ENCODE data around the gene ANK2. TPM values are rescaled to one million over a fixed set of nuclear protein-coding genes. Genes with fewer than 3 reads are reported as not detected.

Gene ANK2
- total RNA-seq, 3 donors from 2014 or later = 7.6 to 69.3 (median 21.0) TPM

DNA sequence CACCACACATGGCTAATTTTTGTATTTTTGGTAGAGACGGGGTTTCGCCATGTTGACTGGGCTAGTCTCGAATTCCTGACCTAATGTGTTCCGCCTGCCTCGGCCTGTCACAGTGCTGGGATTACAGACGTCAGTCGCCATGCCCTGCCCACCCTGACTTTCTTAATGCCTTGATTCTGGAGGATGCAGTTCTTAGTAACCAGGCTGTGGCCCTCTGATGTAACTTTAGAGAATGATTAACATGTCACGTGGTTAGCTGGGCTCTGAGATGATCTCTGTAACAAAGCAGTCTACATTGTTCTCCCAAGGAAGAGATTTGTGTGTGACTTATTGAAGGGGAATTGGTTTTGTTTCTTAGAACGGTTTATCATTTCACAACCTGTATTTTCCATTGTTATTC is 30.6 kb downstream of the ANK2 start:
- ATAC-seq (peak; percentile 38), DNase-seq (peak in 1 of 3 donors; percentile 3)
- no peak for TF ChIP-seq CTCF (IDR thresholded peaks at IDR 0.05)
- no peak overlapping the region for H3K4me3 ChIP-seq
- H3K36me3 ChIP-seq (ENCODE audit: low read depth) = no peaks in the 10 kb centered on the region
- no peaks in the 10 kb centered on the region for H3K9me3 ChIP-seq
- H3K4me1 ChIP-seq (ENCODE audit: low read depth) = no peaks in the 10 kb centered on the region
- intact Hi-C loops (cut with DNase I, micrococcal nuclease) = no loop called here

DNA sequence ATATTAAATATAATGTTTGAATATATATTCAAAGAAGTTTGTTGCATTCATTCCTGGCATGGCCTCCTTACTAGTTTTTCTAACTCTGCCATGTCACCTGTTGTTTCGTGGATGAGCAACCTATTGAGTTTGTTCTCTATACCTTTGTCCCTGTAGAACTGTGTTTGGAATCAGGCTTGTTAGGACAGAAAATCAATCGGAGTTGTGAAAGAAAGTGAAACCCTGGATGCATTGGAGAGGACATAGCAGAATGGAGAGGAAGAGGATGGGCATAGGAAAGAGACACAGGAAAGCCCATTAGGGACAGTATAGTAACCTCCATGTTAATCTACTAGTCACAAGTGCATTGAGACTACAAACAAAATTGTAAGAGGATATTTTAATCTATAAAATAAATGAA is 31.2 kb downstream of the ANK2 start:
- no peaks in the 10 kb centered on the region for H3K9me3 ChIP-seq
- no peak for DNase-seq
- no peaks in the 10 kb centered on the region for H3K36me3 ChIP-seq (ENCODE audit: low read depth)
- TF ChIP-seq CTCF (IDR thresholded peaks at IDR 0.05) = no peak
- intact Hi-C loops (cut with DNase I, micrococcal nuclease) = no loop called here
- H3K4me1 ChIP-seq (ENCODE audit: low read depth) = no peaks in the 10 kb centered on the region
- ATAC-seq = no peak
- H3K4me3 ChIP-seq = no peak overlapping the region

GRCh38 chr4:113083346-113083745 is 33.9 kb downstream of the ANK2 start:
- H3K9me3 ChIP-seq = no peaks in the 10 kb centered on the region
- no peak for DNase-seq
- intact Hi-C loops (cut with DNase I, micrococcal nuclease) = no loop called here
- TF ChIP-seq CTCF (IDR thresholded peaks at IDR 0.05) = no peak
- no peaks in the 10 kb centered on the region for H3K36me3 ChIP-seq (ENCODE audit: low read depth)
- no peak overlapping the region for H3K4me3 ChIP-seq
- no peaks in the 10 kb centered on the region for H3K4me1 ChIP-seq (ENCODE audit: low read depth)
- no peak for ATAC-seq

- Histone ChIP-seq H3K4me1 (ENCODE audit: low read depth) (no peaks in the 10 kb centered on the region), H3K4me3 (no peak overlapping the region), H3K9me3 (no peaks in the 10 kb centered on the region), H3K36me3 (ENCODE audit: low read depth) (no peaks in the 10 kb centered on the region)
- intact Hi-C loops (cut with DNase I, micrococcal nuclease) = no loop called here
- ATAC-seq (no peak), DNase-seq (no peak)
- TF ChIP-seq CTCF (IDR thresholded peaks at IDR 0.05) = no peak
Observed at GRCh38 chr4:113086172-113086695, 36.8 kb downstream of the ANK2 start.

- no peak for DNase-seq
- no peak for TF ChIP-seq CTCF (IDR thresholded peaks at IDR 0.05)
- no peaks in the 10 kb centered on the region for H3K4me1 ChIP-seq (ENCODE audit: low read depth)
- H3K9me3 ChIP-seq = no peaks in the 10 kb centered on the region
- no peak for ATAC-seq
- H3K36me3 ChIP-seq (ENCODE audit: low read depth) = no peaks in the 10 kb centered on the region
- no peak overlapping the region for H3K4me3 ChIP-seq
- intact Hi-C loops (cut with DNase I, micrococcal nuclease) = no loop called here
Observed at GRCh38 chr4:113088050-113088449, 38.6 kb downstream of the ANK2 start.

DNA sequence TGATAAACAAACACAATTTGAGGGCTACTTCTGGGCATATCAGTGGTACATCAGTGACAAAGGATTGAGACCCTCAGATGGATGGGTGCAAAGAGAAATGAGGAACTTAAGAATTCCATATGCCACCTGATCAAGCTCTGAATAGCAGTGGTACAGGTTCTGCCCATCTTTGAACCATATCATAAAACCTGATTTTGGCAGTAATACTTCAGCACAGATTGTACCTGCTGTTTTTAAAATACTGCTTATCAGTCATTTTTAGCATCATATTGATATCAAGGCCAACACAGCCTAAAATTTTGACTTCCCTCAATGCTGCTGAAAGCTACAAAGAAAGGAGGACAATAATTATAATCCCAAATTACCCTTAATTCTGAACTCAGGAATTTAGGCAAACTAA is 41.5 kb downstream of the ANK2 start:
- Histone ChIP-seq H3K4me3 (no peak overlapping the region), H3K4me1 (ENCODE audit: low read depth) (no peaks in the 10 kb centered on the region), H3K9me3 (no peaks in the 10 kb centered on the region), H3K36me3 (ENCODE audit: low read depth) (no peaks in the 10 kb centered on the region)
- intact Hi-C loops (cut with DNase I, micrococcal nuclease) = no loop called here
- ATAC-seq (no peak), DNase-seq (no peak)
- TF ChIP-seq CTCF (IDR thresholded peaks at IDR 0.05) = no peak

Measured in mucosa of descending colon (tissue), 3 donors.